ENCODE results near the gene BRK1.
A peak's percentile ranks its signal among the peaks of the same experiment; 100 is the strongest.
"Not testable (repeated sequence)": the region's sequence is repeated elsewhere in the genome, so short reads cannot be mapped to it uniquely, and the experiment has no call there.

Gene BRK1

DNA sequence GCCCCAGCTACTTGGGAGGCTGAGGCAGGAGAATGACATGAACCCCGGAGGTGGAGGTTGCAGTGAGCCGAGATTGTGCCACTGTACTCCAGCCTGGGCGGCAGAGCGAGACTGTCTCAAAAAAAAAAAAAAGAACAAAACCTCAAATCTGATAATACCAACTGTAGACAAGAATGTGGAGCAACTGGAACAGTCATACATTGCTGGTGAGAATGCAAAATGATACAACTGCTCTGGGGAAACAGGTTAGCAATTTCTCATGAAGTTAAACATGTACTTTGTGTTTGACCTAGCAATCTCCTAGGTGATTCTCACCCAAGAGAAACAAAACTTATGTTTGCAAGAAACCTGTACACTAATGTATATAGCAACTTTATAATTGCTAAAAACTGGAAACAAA, 21.7 kb downstream of the BRK1 start:
- in situ Hi-C loops (cut with HindIII; ENCODE audit: low pct_ligation_motif_present, low pct_unique_long_range_greater_than_20kb, low sequenced_read_pairs): no loop called here
- no peak for DNase-seq

DNA sequence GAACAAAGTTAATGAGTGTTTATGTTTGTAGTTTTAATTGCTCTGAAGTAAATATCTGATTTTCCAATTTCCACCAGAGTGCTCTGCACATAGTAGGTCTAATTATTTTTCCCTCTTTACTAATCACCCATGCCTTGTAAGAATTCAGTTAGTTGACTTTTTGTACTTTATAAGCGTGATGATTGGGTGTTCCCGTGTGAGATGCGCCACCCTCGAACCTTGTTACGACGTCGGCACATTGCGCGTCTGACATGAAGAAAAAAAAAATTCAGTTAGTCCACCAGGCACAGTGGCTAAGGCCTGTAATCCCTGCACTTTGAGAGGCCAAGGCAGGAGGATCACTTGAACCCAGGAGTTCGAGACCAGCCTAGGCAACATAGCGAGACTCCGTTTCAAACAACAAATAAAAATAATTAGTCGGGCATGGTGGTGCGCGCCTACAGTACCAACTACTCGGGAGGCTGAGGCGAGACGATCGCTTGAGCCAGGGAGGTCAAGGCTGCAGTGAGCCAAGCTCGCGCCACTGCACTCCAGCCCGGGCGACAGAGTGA, 25.6 kb downstream of the BRK1 start:
- in situ Hi-C loops (cut with HindIII; ENCODE audit: low pct_ligation_motif_present, low pct_unique_long_range_greater_than_20kb, low sequenced_read_pairs): no loop called here
- peak; percentile 4 for DNase-seq

DNA sequence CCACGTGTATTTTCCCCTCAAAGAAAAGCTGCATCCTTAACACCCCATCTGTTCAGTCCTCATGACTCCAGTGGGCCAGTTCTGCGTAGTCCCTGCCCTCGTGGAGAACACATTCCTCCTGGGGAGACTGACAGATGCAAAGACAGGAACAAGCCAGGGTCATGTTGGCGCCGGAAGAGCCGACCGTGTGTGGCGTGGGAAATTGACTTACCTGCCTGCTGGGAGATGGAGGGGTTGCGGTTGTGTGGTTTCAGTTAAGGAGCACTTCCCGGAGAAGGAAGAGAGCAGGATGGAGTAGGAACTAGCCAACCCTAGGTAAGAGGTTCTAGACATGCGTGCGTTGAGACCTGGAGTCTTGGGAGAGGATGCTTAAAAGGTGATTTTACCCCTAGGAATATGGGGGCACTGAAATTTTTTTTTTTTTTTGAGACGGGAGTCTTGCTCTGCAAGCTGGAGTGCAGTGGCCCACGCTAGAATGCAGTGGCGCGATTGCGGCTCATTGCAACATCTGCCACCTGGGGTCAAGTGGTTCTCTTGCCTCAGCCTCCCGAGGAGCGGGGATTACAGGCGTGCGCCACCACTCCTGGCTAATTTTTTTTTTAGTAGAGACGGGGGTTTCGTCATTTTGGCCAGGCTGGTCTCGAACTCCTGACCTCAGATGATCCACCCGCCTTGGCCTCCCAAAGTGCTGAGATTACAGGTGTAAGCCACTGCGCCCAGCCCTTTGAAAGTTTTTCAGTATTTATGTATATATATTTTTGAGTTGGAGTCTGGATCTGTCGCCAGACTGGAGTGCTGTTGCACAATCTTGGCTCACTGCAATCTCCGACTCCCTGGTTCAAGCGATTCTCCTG, 27.5 kb downstream of the BRK1 start:
- in situ Hi-C loops (cut with HindIII; ENCODE audit: low pct_ligation_motif_present, low pct_unique_long_range_greater_than_20kb, low sequenced_read_pairs): no loop called here

DNA sequence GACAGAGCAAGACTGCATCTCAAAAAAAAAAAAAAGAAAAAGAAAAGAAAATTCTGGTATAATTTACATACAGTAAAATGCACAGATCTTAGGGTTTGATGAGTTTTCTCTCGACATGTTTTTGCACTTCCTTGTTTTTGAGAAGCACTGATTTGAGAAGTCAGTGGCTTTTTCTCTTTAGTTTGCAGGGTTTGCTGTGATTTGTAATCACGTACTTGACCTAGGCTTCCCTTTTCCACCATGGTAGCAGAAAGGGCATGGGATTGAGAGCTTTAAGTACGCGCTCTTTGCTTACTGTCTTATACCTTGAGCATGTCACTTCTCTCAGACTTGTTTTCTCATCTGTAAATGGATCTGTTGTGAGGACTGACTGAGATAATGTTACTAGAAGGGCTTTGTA, 30.2 kb downstream of the BRK1 start:
- in situ Hi-C loops (cut with HindIII; ENCODE audit: low pct_ligation_motif_present, low pct_unique_long_range_greater_than_20kb, low sequenced_read_pairs): no loop called here
- DNase-seq: no peak

More for the DNA sequence above, 27.5 kb downstream of the BRK1 start:
- no peak for DNase-seq

DNA sequence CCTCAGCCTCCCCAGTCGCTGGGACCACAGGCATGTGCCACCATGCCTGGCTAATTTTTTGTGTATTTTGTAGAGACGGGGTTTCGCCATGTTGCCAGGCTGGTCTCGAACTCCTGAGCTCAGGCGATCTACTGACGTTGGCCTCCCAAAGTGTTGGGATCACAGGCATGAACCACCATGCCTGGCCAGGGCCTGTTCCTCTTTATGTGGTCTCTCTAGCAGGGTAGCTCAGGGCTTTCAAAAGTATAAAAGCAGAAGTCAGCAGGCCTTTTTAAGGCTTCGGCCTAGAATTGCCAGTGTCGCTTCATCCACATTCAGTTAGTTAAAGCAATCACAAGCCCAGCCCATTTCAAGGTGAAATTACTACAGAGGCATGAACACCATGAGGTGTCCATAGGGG, 33.8 kb downstream of the BRK1 start:
- in situ Hi-C loops (cut with HindIII; ENCODE audit: low pct_ligation_motif_present, low pct_unique_long_range_greater_than_20kb, low sequenced_read_pairs): no loop called here
- no peak for DNase-seq

DNA sequence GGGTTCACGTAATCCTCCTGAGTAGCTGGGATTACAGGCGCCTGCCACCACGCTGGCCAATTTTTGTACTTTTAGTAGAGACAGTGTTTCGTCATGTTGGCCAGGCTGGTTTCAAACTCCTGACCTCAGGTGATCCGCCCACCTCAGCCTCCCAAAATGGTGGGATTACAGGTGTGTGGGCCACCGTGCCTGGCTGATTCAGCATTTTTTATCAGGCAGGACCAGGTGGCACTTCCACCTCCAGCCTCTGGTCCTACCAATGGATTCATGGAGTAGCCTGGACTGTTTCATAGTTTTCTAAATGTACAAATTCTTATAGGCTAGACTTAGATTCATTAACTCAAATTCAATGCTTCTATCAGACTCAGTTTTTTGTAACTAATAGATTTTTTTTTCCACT, 35.5 kb downstream of the BRK1 start:
- DNase-seq: no peak
- in situ Hi-C loops (cut with HindIII; ENCODE audit: low pct_ligation_motif_present, low pct_unique_long_range_greater_than_20kb, low sequenced_read_pairs): no loop called here

DNA sequence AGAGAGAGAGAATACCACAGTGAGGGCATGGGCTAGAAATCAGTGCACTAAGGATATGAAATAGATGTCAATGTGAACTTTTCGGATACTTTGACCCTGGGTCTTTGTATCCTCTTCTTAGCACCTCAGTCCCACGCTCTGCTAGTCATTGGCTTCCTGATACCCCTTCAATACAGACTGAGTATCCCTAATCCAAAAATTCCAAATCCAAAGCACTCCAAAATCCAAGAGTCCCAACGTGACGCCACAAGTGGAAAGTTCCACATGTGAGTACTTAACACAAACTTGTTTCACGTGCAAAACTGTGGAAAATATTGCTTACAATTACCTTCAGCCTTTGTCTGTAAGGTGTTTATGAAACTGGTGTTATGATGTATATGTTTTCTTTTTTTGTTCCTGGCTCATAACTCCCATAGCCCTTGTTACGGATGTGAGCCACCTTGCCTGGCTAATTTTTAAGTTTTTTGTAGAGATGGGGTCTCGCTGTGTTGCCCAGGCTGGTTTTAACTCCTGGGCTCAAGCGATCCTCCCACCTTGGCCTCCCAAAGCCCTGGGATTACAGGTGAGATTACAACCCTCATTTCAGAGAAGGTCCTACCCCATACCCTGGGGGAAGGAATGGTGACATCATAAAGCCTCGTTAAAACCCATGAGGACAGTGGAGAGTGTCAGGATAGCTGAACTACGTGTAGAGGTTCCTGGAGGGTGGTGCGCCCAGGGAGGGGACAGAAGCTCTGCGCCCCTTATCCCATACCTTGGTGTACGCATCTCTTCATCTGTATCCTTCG, 39.1 kb downstream of the BRK1 start:
- no peak for DNase-seq
- in situ Hi-C loops (cut with HindIII; ENCODE audit: low pct_ligation_motif_present, low pct_unique_long_range_greater_than_20kb, low sequenced_read_pairs): no loop called here

DNA sequence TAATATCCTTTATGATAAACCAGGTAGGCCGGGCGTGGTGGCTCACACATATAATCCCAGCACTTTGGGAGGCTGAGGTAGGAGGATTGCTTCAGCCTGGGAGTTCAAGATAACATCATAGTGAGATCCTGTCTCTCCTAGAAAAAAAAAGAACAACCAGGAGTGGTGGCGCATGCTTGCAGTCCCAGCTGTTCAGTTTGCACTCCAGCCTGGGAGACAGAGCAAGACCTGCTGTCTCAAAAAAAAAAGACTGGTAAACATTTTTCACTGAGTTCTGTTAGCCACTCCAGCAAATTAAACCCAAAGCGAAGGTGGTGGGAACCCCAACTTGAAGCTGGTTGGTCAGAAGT, 39.6 kb downstream of the BRK1 start:
- in situ Hi-C loops (cut with HindIII; ENCODE audit: low pct_ligation_motif_present, low pct_unique_long_range_greater_than_20kb, low sequenced_read_pairs): no loop called here

DNA sequence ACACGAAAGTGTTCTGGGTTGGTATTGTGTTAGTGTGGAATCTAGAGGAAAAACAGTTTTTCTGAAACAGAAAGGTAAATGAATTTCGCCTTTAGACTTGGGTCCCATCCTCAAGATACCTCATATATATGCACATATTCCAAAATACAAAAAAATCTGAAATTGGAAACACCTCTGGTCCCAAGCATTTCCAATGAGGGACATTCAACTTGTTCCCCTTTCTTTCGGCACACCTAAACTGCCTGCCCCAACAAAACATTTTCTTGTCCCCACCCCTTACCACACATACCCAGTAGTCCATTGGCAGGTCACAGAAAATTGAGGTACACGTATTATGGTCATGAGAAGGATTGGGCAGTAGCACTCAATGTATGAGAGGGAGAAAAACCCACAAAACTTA, 40.2 kb downstream of the BRK1 start:
- DNase-seq: no peak
- in situ Hi-C loops (cut with HindIII; ENCODE audit: low pct_ligation_motif_present, low pct_unique_long_range_greater_than_20kb, low sequenced_read_pairs): no loop called here

More for the DNA sequence above, 39.6 kb downstream of the BRK1 start:
- DNase-seq: no peak

DNA sequence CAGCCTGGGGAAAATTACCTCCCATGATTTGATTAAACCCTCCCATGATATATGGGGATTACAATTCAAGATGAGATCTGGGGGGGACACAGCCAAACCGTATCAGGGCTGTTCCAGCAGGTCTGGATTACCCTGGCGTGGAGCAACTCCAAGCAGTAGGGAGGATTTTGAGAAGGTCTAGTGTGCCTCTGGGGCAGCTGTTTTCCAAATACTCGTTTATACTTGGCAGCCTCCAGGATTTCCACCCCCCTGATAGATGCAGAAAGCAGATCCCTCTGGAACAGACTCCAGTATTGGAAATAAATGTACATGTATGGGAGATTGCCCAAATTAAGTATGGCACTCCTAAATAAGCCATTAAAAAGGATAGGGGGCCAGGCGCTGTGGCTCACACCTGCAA, 41.6 kb downstream of the BRK1 start:
- in situ Hi-C loops (cut with HindIII; ENCODE audit: low pct_ligation_motif_present, low pct_unique_long_range_greater_than_20kb, low sequenced_read_pairs): no loop called here
- DNase-seq: no peak

DNA sequence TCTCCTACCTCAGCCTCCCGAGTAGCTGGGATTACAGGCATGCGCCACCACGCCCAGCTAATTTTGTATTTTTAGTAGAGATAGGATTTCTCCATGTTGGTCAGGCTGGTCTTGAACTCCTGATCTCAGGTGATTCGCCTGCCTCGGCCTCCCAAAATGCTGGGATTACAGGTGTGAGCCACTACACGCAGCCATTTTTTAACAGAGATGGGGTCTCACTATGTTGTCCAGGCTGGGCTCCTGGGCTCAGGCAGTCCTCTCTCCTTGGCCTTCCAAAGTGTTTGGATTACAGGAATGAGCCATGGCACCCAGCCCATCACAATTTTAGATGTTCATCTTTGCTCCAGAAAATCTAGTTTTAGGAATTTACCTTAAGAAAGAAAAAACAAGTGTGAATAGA, 43.1 kb downstream of the BRK1 start:
- in situ Hi-C loops (cut with HindIII; ENCODE audit: low pct_ligation_motif_present, low pct_unique_long_range_greater_than_20kb, low sequenced_read_pairs); DNase-seq: not testable (repeated sequence)

DNA sequence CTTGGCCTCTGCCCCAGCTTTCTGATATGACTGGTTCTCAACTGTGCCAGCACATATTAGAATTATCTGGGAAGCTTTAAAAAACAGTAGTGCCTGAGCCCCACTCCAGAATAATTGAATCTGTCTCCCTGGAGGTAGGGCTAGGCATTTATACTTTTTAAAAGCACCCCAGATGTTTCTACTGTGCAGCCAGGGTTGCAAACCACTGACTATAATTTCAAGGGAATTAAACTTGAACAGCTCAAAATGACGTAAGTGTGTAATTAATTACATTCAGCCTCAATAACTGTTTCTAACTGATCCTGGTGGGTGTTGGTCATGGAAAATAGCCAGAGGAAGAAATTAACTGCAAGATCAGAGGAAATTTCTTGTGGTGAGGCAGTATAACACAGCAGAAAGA, 44.9 kb downstream of the BRK1 start:
- DNase-seq: no peak
- in situ Hi-C loops (cut with HindIII; ENCODE audit: low pct_ligation_motif_present, low pct_unique_long_range_greater_than_20kb, low sequenced_read_pairs): no loop called here

DNA sequence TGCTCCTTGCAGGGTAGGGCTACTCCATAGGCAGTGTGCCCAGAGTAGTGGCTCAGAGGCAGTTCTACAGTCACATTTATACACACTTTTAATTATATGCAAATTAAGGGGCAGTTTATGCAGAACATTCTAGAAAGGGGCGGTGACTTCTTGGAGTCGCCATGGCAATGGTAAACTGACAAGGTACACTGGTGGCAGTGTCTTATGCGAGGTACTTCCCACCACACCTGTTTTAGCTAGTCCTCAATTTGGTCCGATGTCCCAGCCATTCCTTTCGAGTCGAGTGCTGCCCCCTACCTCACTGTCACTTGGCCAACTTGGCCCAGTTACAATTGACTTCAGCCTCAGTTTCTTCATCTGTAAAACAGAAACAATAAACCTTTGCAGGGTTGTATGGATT, 45.5 kb downstream of the BRK1 start:
- in situ Hi-C loops (cut with HindIII; ENCODE audit: low pct_ligation_motif_present, low pct_unique_long_range_greater_than_20kb, low sequenced_read_pairs): no loop called here
- DNase-seq: no peak

DNA sequence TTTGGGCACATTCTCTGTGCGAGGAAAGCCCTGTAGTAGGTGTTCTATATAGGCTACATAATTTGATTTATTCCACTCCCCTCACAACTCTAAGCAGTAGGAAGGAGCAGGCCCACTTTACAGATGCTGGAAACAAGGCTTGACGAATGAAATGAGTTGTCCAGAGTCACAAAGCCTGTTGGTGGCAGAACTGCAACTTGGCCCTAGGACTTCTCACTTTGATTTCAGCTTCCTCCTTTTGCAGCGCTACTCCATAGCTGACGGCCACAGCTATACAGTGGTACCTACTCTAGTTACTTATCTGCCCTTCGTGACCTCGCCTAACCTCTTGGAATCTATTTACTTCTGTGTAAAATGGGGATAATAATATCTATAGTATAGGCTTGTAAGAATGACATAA, 46.7 kb downstream of the BRK1 start:
- no peak for DNase-seq
- in situ Hi-C loops (cut with HindIII; ENCODE audit: low pct_ligation_motif_present, low pct_unique_long_range_greater_than_20kb, low sequenced_read_pairs): no loop called here

DNA sequence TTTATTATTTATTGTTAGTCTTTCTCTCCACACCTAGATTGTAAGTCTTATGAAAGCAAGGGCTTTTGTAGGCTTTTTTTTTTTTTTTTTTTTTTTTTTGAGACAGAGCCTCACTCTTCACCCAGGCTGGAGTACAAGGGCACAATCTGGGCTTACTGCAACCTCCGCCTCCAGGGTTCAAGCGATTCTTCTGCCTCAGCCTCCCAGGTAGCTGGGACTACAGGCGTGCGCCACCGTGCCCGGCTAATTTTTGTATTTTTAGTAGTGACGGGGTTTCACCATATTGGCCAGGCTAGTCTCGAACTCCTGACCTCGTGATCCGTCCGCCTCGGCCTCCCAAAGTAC, 48.7 kb downstream of the BRK1 start:
- DNase-seq; in situ Hi-C loops (cut with HindIII; ENCODE audit: low pct_ligation_motif_present, low pct_unique_long_range_greater_than_20kb, low sequenced_read_pairs): not testable (repeated sequence)

DNA sequence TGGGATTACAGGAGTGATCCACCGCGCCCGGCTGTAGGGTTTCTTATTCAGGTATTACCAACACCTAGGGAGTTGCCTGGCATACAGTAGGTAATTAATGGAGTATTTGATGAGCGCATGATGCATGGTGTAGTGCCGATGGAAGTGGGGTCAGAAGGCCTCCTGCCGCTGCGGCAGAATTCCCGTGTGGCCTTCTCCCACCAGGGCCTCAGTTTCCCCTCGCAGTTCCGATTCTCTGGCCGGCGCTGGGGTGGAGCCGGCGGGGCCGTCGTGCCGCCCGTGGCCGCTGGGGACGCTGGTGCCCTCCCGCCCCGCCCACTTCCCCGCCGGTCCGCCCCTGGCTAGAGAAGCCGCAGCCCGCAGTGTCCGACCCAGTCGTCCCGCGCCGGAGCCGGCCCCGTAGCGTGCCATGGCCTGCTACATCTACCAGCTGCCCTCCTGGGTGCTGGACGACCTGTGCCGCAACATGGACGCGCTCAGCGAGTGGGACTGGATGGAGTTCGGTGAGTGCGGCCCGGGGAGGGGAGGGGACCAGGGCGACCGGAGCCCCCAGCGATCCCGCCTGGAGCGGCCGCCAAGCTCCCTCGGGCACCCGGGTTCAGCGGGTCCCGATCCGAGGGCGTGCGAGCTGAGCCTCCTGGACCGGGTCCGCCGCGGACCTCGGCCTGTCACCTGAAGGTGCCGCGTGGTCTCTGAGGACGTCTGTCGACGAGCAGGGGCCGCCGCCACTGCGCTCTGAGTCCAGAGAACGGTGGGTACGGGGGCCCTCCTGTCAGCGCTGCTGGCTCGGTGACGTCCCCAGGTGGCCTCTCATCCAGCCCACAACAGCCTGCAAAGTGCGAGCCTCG, 49.3 kb downstream of the BRK1 start, which contains the start of gene IRAK2:
Gene IRAK2 (plus strand): TSS at position 374 of the 848 bp plus-strand sequence. CDS start 36 bp downstream, at position 410.
- in situ Hi-C loops (cut with HindIII; ENCODE audit: low pct_ligation_motif_present, low pct_unique_long_range_greater_than_20kb, low sequenced_read_pairs): no loop called here
- peak; percentile 57 for DNase-seq

DNA sequence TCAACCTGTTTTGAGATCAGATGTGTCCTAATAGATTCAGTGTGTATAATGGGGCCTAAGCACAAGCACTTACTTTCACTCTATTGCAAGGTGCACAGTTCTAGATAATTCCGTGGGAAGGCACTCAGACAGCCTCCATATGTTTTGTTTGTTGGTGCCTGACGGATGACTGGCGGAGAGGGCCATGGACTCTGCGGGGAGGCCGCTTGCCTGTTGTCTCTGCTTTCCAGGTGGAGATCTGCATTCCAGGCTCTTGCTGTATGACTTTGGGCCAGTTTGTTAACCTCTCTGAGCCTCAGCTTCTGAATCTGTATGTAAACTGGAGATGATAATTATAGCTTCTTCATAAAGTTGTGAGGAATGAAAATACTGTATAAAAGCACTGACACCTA, 50.7 kb downstream of the BRK1 start:
- no peak for DNase-seq
- in situ Hi-C loops (cut with HindIII; ENCODE audit: low pct_ligation_motif_present, low pct_unique_long_range_greater_than_20kb, low sequenced_read_pairs): no loop called here

DNA sequence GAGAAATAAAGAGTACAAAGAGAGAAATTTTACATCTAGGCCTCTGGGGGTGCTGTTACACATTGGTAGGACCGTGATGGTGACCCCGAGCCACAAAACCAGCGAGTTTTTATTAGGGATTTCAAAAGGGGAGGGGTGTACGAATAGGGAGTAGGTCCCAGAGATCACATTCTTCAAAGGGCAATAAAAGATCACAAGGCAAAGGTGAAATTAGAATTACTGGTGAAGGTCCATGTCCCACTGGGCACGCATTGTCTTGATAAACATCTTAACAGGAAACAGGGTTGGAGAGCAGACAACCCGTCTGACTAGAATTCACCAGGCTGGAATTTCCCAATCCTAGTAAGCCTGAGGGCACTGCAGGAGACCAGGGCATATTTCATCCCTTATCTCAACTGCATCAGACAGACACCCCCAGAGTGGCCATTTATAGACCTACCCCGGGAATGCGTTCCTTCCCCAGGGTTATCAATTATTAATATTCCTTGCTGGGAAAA, 53.6 kb downstream of the BRK1 start:
- in situ Hi-C loops (cut with HindIII; ENCODE audit: low pct_ligation_motif_present, low pct_unique_long_range_greater_than_20kb, low sequenced_read_pairs): no loop called here
- DNase-seq: peak; percentile 63

All from ACHN (cell line).